ENCODE measurements around the gene ERBB4.
"Not testable (repeated sequence)": the region's sequence is repeated elsewhere in the genome, so short reads cannot be mapped to it uniquely, and the experiment has no call there.

Gene ERBB4

DNA sequence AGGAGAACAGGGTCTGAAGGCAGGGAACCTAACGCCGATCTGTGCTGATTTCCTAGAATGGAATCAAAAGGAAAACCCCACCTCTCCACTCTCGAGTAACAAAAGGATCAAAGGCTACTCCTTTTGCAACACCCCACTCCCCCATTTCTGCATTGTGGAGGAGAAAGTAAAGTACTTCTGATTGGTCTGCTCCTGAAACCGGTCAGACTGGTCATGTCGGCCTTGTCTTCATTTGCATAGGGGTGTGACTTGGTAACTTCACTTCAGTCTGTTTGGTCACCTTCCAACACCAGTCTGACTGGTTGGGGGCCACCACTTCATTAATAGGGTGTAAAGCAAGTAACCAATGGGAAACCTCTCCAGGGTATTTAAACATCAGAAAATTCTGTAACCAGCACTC lies 771.9 kb downstream of the ERBB4 start:
- DNase-seq, result no peak

DNA sequence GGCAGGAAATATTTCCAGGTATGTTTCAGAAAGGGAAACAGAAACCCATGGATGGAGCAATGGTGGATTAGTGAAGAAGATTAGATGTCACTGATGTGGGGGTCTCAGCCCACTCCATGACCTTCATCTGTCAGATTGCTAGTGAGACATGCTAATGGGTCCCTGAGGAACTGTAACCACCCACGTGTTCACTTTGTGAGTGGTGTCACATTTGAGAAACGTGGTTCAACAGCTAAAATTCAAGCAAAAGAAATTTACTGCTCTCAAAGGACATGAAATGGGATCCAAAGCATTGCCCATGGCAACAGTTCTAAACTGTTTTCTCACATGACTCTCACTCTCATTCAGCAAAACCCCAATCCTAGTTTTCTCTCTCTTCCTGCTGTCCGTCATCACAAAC lies 776.1 kb downstream of the ERBB4 start:
- DNase-seq, result no peak

- no peak for DNase-seq
Observed at GRCh38 chr2:211760103-211760502, 778.5 kb downstream of the ERBB4 start.

GRCh38 chr2:211756266-211756665 lies 782.3 kb downstream of the ERBB4 start:
- no peak for DNase-seq

DNA sequence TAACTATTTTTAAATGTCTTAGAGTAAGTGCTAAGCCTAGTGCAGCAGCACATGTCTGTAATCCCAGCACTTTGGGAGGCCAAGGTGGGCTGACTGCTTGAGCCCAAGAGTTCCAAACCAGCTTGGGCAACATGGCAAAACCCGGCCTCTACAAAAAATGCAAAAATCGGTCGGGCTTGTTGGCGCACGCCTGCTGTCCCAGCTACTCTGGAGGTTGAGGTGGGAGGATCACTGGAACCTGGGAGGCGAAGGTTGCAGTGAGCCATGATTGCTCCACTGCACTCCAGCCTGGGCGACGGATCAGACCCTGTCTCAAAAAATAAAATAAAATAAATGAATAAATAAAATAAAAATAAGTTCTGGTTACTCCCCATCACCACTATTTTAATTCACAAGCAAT lies 783.4 kb downstream of the ERBB4 start:
- no peak for DNase-seq

- DNase-seq, result no peak
Observed at GRCh38 chr2:211751848-211752247, 786.8 kb downstream of the ERBB4 start.

DNA sequence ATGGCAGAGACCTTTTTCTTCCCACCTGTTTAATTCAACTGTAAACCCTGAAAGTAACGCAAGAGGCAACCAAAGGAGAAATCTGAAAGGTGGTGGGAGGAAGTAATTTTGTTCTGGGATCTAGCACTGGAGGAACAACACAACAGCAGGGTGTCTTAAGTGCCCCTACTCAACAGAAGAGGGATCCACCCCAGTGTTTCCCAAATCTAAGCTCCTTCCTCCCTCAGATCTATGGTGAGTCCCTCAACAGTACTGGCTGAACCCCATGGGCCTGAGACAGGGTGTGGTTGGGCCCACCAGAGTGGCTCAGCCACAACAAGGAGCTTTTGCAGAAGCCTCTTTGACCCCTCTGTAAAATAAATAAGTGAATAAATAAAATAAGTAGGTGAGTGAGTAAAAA lies 790.3 kb downstream of the ERBB4 start:
- no peak for DNase-seq

- DNase-seq, result peak; percentile 14
Observed at GRCh38 chr2:211745295-211746097, 793.1 kb downstream of the ERBB4 start.

DNA sequence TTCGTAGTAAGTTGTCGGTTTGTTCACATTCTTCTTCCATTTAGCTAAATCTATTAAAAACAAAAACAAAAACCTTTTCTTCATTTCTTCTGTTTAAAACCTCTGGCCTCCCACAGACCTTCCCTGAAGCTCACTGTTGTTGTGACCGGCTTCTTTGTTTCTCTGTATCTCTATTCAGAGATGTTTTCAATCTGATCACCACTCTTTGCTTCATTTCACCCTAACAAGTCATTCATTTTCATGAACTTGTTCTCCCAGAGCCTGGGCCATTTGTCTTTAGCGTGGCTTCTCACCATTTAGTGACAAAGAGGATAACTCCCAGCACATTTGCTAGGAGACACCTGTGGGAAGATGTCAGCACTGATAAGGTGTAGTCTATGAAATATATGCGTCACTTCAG lies 794.2 kb downstream of the ERBB4 start:
- no peak for DNase-seq

- peak; percentile 25 for DNase-seq
Observed at GRCh38 chr2:211741966-211742365, 796.6 kb downstream of the ERBB4 start.

- DNase-seq, result no peak
Observed at GRCh38 chr2:211737282-211737681, 801.3 kb downstream of the ERBB4 start.

DNA sequence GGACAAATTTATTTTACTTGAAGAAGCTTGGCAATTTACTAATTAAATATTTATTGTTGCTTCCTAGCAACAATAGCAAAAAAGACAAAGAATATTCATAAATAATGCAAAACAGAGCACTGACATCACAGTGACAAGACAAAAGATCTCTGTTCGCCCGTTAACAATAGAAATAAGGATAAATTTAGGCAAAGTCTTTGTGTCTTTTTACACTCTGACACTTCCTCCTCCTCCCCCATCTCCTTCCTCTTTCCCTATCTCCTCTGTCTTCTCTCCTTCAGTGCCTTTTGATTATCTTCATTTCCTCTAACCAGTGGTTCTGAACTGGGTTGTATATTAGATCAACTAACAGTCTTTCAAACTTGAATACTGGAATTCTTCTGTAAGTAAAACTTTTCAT lies 808.4 kb downstream of the ERBB4 start:
- DNase-seq, result no peak

- no peak for DNase-seq
Observed at GRCh38 chr2:211729433-211729832, 809.2 kb downstream of the ERBB4 start.

GRCh38 chr2:211724933-211725332 lies 813.7 kb downstream of the ERBB4 start:
- DNase-seq, result no peak

GRCh38 chr2:211723398-211723797 lies 815.2 kb downstream of the ERBB4 start:
- no peak for DNase-seq

DNA sequence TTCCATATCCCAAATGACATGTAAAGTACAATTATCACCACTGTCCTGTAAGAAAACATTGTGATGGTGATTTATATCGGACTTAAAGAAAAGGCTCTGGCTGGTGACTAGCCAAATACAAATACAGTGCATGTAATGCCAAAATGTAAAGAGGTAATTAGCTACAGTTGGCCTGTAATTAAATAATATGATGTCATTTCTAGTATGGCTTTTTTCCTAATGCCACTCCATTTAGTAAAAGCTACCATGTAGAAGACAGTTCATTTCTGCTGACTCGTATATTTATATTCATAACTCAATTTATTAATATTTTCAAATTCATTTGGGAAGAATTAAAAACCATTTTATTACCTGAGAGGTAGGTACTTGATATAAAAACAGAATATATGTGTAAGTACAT lies 815.7 kb downstream of the ERBB4 start:
- peak; percentile 54 for DNase-seq

- DNase-seq, result not testable (repeated sequence)
Observed at GRCh38 chr2:211721874-211722273, 816.7 kb downstream of the ERBB4 start.

GRCh38 chr2:211709389-211709788 lies 829.2 kb downstream of the ERBB4 start:
- DNase-seq, result no peak

- no peak for DNase-seq
Observed at GRCh38 chr2:211692689-211693088, 845.9 kb downstream of the ERBB4 start.

DNA sequence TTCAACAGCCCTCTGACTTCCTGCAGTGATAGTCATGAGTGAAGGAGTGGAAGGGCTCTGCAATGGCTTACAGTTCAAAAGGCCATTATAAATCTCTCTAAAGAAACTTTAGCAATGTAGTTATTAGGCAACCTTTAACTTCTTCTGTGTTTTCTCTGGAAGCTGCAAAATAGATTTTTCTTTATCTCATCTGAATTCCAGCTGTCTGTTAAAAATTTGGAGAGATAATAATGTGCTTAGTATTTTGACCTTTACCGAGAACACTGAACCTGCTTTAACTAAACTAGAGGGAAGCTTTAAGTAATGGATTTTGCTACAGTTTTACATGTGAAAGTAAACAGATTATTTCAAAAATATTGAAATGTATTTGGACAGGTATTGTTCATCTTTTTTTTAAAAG lies 847.9 kb downstream of the ERBB4 start:
- DNase-seq, result no peak

DNA sequence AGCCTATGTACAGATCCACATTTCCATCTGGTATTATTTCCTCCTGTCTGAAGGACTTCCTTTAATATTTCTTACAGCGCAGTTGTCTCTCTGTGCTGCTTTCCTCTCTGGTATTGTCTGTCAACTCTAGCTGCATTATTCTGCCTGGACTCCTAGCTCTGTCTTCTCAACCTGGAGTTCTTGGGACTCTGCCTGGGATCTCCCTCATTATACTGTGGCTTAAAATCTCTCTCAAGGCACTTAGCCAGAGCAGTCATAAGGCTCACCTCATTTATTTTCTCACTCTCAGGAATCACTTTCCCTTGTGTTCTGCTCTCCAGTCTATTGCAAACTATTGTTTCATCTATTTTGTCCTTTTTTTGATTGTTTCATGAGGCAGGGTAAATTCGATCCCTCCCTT lies 850.4 kb downstream of the ERBB4 start:
- DNase-seq, result no peak

- no peak for DNase-seq
Observed at GRCh38 chr2:211674715-211675114, 863.9 kb downstream of the ERBB4 start.

GRCh38 chr2:211673133-211673905 lies 865.3 kb downstream of the ERBB4 start:
- no peak for DNase-seq

- no peak for DNase-seq
Observed at GRCh38 chr2:211671977-211672376, 866.6 kb downstream of the ERBB4 start.

Measured in NCI-H1417 treated with DMSO at 0.1 percent for 48 hours (cell line).